HepG2 (cell line): ENCODE data around the gene CA10. TPM values are rescaled to one million over a fixed set of nuclear protein-coding genes. Genes with fewer than 3 reads are reported as not detected.

Experiments used
- ATAC-seq: fragments of 200-7000 bp; cut with Tn5 transposase; 3 replicates; pipeline ENCODE4 v1.9.1; 2020; ENCODE audit warnings: mild to moderate bottlenecking, moderate library complexity
- BruUV-seq: library from RNA; stranded (reverse); fragments of 400-500 nt; replicated peaks from 2 replicates; lab custom pipeline; 2021; lab: Mats Ljungman, UMichigan
- CTCF ChIA-PET: fragments of 300-600 bp; formaldehyde crosslinking; extraction: SDS; loops from one replicate; lab custom pipeline; 2021; ENCODE audit warnings: low total read pairs, inconsistent platforms, low intra/inter-chr PET ratio; lab: Yijun Ruan, JAX
- POLR2A ChIA-PET: fragments of 350-600 bp; sonication (Branson Sonifier 250); formaldehyde crosslinking; loops from one replicate; lab custom pipeline; 2020; ENCODE audit warnings: antibody characterized with exemption, inconsistent platforms; lab: Yijun Ruan, JAX
- DNase-seq: peaks from one replicate; pipeline ENCODE4 v3.0.0-alpha.2; 2015; ENCODE audit warnings: low spot score
- FAIRE-seq: peaks from 3 replicates; lab custom pipeline; 2011; peaks lifted over from hg19 to GRCh38; lab: Jason Lieb, UNC
- H2AFZ ChIP-seq: one replicate; pipeline ENCODE4 v1.6.1; 2011; ENCODE audit warnings: low read length, inconsistent platforms
- H3K27ac ChIP-seq: fragments of 300-600 bp; 3 replicates; pipeline ENCODE4 v1.8.0; 2011; ENCODE audit warnings: mixed run types, mild to moderate bottlenecking, mixed read lengths, low read length, inconsistent platforms; ENCODE audit not compliant: insufficient read depth; ENCODE audit errors: extremely low read length
- H3K27me3 ChIP-seq, 2 experiments: fragments of 200-600 bp in 1 of 2; 2 replicates in 1 of 2; 3 replicates in 1 of 2; pipeline versions ENCODE4 v1.6.0 to v1.8.0; 2011; ENCODE audit warnings: low read length in 2 of 2, mild to moderate bottlenecking in 2 of 2, moderate library complexity in 2 of 2, inconsistent platforms in 1 of 2; ENCODE audit not compliant: insufficient read depth in 2 of 2, control insufficient read depth in 1 of 2
- H3K36me3 ChIP-seq, 2 experiments: fragments of 200-600 bp in 1 of 2; replicated peaks in 1 of 2; 2 replicates in 1 of 2; 3 replicates in 1 of 2; pipeline versions ENCODE4 v1.5.1 to v1.8.0; 2011; ENCODE audit warnings: low read length in 2 of 2, inconsistent platforms in 1 of 2; ENCODE audit not compliant: insufficient read depth in 2 of 2, control insufficient read depth in 1 of 2
- H3K4me1 ChIP-seq: 2 replicates; pipeline ENCODE4 v1.5.1; 2012; ENCODE audit warnings: low read length, inconsistent platforms; ENCODE audit not compliant: insufficient read depth
- H3K4me2 ChIP-seq: 2 replicates; pipeline ENCODE4 v1.6.0; 2011; ENCODE audit warnings: low read depth, low read length, inconsistent platforms
- H3K4me3 ChIP-seq, 3 experiments: fragments of 200-600 bp in 1 of 3; sonication (generic), shearing (Covaris generic) in 1 of 3; replicated peaks in 1 of 3; 2 replicates each; pipeline ENCODE4 v1.5.1; 2011 to 2016; ENCODE audit warnings: low read length in 3 of 3, inconsistent platforms in 2 of 3, low read depth in 2 of 3, mild to moderate bottlenecking in 2 of 3, control low read depth in 1 of 3, mixed read lengths in 1 of 3; ENCODE audit not compliant: insufficient read depth in 1 of 3
- H3K79me2 ChIP-seq: one replicate; pipeline ENCODE4 v1.6.1; 2011; ENCODE audit warnings: low read length, inconsistent platforms; ENCODE audit not compliant: insufficient read depth
- H3K9ac ChIP-seq: 2 replicates; pipeline ENCODE4 v1.6.0; 2011; ENCODE audit warnings: mild to moderate bottlenecking, low read depth, low read length, inconsistent platforms; ENCODE audit not compliant: insufficient read depth
- H3K9me3 ChIP-seq: 2 replicates; pipeline ENCODE4 v1.5.1; 2012; ENCODE audit warnings: mild to moderate bottlenecking, low read length
- H4K20me1 ChIP-seq: 2 replicates; pipeline ENCODE4 v1.6.0; 2011; ENCODE audit warnings: inconsistent platforms, mild to moderate bottlenecking, low read length, moderate library complexity; ENCODE audit not compliant: insufficient read depth
- CREM ChIP-seq, 2 experiments: sonication (generic) in 1 of 2; formaldehyde crosslinking in 1 of 2; IDR thresholded peaks; 2 replicates each; pipeline versions ENCODE4 v1.4.0 to v1.6.1; 2016 to 2020; ENCODE audit warnings: antibody characterized with exemption in 1 of 2, mild to moderate bottlenecking in 1 of 2, missing genetic modification reagents in 1 of 2
- GTF3A ChIP-seq: sonication (generic); formaldehyde crosslinking; conservative IDR thresholded peaks from 2 replicates; pipeline ENCODE4 v1.4.0; 2020; ENCODE audit warnings: mild to moderate bottlenecking, missing genetic modification reagents
- MIER3 ChIP-seq: IDR thresholded peaks from 2 replicates; pipeline ENCODE4 v1.6.1; 2016; ENCODE audit warnings: missing compliant biosample characterization, borderline replicate concordance
- NFE2L1 ChIP-seq: sonication (generic); formaldehyde crosslinking; IDR thresholded peaks from 2 replicates; pipeline ENCODE4 v1.4.0; 2020; ENCODE audit warnings: missing genetic modification reagents, mild to moderate bottlenecking, borderline replicate concordance
- SIX4 ChIP-seq: sonication (generic); formaldehyde crosslinking; IDR thresholded peaks from 2 replicates; pipeline ENCODE4 v1.4.0; 2020; ENCODE audit warnings: missing genetic modification reagents
- SP1 ChIP-seq, 2 experiments: fragments of 450-650 bp in 1 of 2; sonication (generic) in 1 of 2; formaldehyde crosslinking in 1 of 2; IDR thresholded peaks; 2 replicates each; pipeline versions ENCODE4 v1.4.0 to v1.6.1; 2016 to 2020; ENCODE audit warnings: missing genetic modification reagents in 1 of 2
- ZBTB1 ChIP-seq: sonication (generic); formaldehyde crosslinking; IDR thresholded peaks from 2 replicates; pipeline ENCODE4 v1.4.0; 2020; ENCODE audit warnings: missing genetic modification reagents, borderline replicate concordance
- ZNF10 ChIP-seq: sonication (generic); formaldehyde crosslinking; IDR thresholded peaks from 2 replicates; pipeline ENCODE4 v1.4.0; 2020; ENCODE audit warnings: mild to moderate bottlenecking, low read depth, missing genetic modification reagents, borderline replicate concordance
- ZNF260 ChIP-seq: sonication (generic); formaldehyde crosslinking; IDR thresholded peaks from 2 replicates; pipeline ENCODE4 v1.4.0; 2020; ENCODE audit warnings: missing genetic modification reagents, low read depth, mild to moderate bottlenecking, borderline replicate concordance
- whole genome bisulfite sequencing: methylation state at CpG from one replicate; pipeline ENCODE4 v1.1.6; 2017; ENCODE audit warnings: low lambda C conversion rate; 5-methylcytosine and 5-hydroxymethylcytosine counted together
- in situ Hi-C: cut with HindIII; loops from 2 replicates; pipeline ENCODE4 v1.10.0; 2017; ENCODE audit warnings: low pct_unique_long_range_greater_than_20kb; ENCODE audit not compliant: extremely low pct_ligation_motif_present
- intact Hi-C: fragments of 100-400 bp; cut with micrococcal nuclease; formaldehyde crosslinking; loops from one replicate; pipeline ENCODE4 v1.10.0; 2022; ENCODE audit not compliant: unreplicated experiment
- polyA plus RNA-seq, 8 experiments: library from polyadenylated mRNA; depleted of rRNA in 3 of 8; stranded (reverse) in 7 of 8; unstranded in 1 of 8; fragments of >200 nt; fragmentation: Illumina TruSeq in 4 of 8; extraction: Trizol in 4 of 8; gene quantifications; 2 replicates each; pipeline versions ENCODE4 v1.2.1 to v1.2.3, GENCODE V29; 2011 to 2016; ENCODE audit warnings: low read depth in 4 of 8, missing spikeins in 1 of 8, mixed read lengths in 1 of 8; ENCODE audit not compliant: insufficient read depth in 1 of 8
- total RNA-seq, 5 experiments: library from RNA; depleted of rRNA; stranded (reverse); fragments of >200 nt; fragmentation: Illumina TruSeq; extraction: Trizol; gene quantifications; 2 replicates each; pipeline ENCODE4 v1.2.3, GENCODE V29; 2016; ENCODE audit warnings: low read depth in 1 of 5
- TF ChIP-seq, protein P1 (sequence below): IDR thresholded peaks from 2 replicates; pipeline ENCODE4 v1.6.1; 2018; ENCODE audit warnings: missing genetic modification reagents
- TF ChIP-seq, protein P2 (sequence below): sonication (generic); formaldehyde crosslinking; IDR thresholded peaks from 2 replicates; pipeline ENCODE4 v1.4.0; 2020; ENCODE audit warnings: missing genetic modification reagents, mild to moderate bottlenecking, borderline replicate concordance

The CA10 gene
- total and polyA plus RNA-seq, 2 of the 13 experiments (the other 11 are each of a cell fraction or from before 2014, with no cell fraction given): not detected

DNA sequence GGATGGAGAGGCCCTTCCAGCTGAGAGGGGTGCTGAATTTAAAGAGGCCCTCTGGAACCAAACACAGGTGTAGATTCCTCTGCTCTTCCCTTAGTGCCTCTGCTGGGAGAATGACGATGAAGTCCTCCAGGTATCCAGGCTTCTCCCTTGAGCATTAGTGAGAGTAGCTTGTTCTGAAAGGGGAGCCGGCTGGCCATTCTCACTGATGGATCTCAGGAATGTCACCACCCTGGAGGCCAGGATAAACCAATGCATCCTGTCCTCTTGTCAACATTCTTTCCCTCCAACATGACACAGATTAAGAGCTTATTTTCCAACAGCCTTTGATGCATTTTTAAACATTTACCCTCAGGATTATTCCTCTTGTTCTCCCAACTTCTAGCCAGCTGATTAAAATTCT, 325.5 kb downstream of the CA10 start:
- Histone ChIP-seq H4K20me1 (no peaks in the 10 kb centered on the region), H3K9me3 (no peaks in the 10 kb centered on the region), H3K36me3 (no peaks in the 10 kb centered on the region)
- no peak for TF ChIP-seq ZNF260 (CRISPR knock-in tag)
- TF ChIP-seq SIX4: no peak
- TF ChIP-seq NFE2L1 (CRISPR knock-in tag): no peak
- no peak for TF ChIP-seq CREM (IDR thresholded peaks at IDR 0.05)
- TF ChIP-seq CREM (CRISPR knock-in tag; IDR thresholded peaks at IDR 0.05): no peak
- TF ChIP-seq ZBTB1 (CRISPR knock-in tag): no peak
- TF ChIP-seq ZNF10: no peak
- TF ChIP-seq, protein P1, sequence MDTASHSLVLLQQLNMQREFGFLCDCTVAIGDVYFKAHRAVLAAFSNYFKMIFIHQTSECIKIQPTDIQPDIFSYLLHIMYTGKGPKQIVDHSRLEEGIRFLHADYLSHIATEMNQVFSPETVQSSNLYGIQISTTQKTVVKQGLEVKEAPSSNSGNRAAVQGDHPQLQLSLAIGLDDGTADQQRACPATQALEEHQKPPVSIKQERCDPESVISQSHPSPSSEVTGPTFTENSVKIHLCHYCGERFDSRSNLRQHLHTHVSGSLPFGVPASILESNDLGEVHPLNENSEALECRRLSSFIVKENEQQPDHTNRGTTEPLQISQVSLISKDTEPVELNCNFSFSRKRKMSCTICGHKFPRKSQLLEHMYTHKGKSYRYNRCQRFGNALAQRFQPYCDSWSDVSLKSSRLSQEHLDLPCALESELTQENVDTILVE (CRISPR knock-in tag): no peak
- no peak for TF ChIP-seq SP1 (IDR thresholded peaks at IDR 0.05)
- no peak for TF ChIP-seq SP1 (CRISPR knock-in tag; IDR thresholded peaks at IDR 0.05)
- TF ChIP-seq MIER3 (CRISPR knock-in tag): no peak
- TF ChIP-seq, protein P2, sequence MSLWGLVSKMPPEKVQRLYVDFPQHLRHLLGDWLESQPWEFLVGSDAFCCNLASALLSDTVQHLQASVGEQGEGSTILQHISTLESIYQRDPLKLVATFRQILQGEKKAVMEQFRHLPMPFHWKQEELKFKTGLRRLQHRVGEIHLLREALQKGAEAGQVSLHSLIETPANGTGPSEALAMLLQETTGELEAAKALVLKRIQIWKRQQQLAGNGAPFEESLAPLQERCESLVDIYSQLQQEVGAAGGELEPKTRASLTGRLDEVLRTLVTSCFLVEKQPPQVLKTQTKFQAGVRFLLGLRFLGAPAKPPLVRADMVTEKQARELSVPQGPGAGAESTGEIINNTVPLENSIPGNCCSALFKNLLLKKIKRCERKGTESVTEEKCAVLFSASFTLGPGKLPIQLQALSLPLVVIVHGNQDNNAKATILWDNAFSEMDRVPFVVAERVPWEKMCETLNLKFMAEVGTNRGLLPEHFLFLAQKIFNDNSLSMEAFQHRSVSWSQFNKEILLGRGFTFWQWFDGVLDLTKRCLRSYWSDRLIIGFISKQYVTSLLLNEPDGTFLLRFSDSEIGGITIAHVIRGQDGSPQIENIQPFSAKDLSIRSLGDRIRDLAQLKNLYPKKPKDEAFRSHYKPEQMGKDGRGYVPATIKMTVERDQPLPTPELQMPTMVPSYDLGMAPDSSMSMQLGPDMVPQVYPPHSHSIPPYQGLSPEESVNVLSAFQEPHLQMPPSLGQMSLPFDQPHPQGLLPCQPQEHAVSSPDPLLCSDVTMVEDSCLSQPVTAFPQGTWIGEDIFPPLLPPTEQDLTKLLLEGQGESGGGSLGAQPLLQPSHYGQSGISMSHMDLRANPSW (CRISPR knock-in tag): no peak
- no peak for TF ChIP-seq GTF3A (CRISPR knock-in tag)
- TF ChIP-seq, all 625 proteins: peak for 0
- no peak overlapping the region for H3K9ac ChIP-seq
- H3K4me1 ChIP-seq: no peaks in the 10 kb centered on the region
- BruUV-seq: no TSS peak
- in situ Hi-C loops: no loop called here
- 0% methylated on average over 2 of the region's 2 CpGs for WGBS
- no peak overlapping the region for H3K4me2 ChIP-seq
- FAIRE-seq (no peak), ATAC-seq (no peak), DNase-seq (no peak)
- H2AFZ ChIP-seq: no peak overlapping the region
- H3K79me2 ChIP-seq: no peaks in the 10 kb centered on the region
- H3K27ac ChIP-seq: no peak overlapping the region
- intact Hi-C loops: no loop called here
- POLR2A ChIA-PET: no interaction called here
- H3K4me3 ChIP-seq: no peak overlapping the region
- CTCF ChIA-PET: no interaction called here
- H3K27me3 ChIP-seq: no peaks in the 10 kb centered on the region
